ENCODE results near the gene SCGB1A1.
"Not testable (repeated sequence)": the region's sequence is repeated elsewhere in the genome, so short reads cannot be mapped to it uniquely, and the experiment has no call there.

Gene SCGB1A1

GRCh38 chr11:62418733-62419132 is at the start of gene SCGB1A1:
TSS of gene SCGB1A1 (plus strand) at chr11:62419033. CDS start at chr11:62419096, 63 bp downstream.
- Mint-ChIP-seq H3K36me3 (no peaks in the 10 kb centered on the region), H3K27ac (no peak within 1 kb of the TSS), H3K9me3 (no peaks in the 10 kb centered on the region), H3K27me3 (peaks cover 9% of the 10 kb centered on the region), H3K4me3 (no peak within 1 kb of the TSS), H3K4me1 (no peaks in the 10 kb centered on the region)
- no peak for ATAC-seq

- peak overlapping the region; percentile 74 for H3K4me3 Mint-ChIP-seq
- H3K27ac Mint-ChIP-seq = peak overlapping the region; percentile 71
- no peaks in the 10 kb centered on the region for H3K9me3 Mint-ChIP-seq
- ATAC-seq = peak; percentile 73
- H3K36me3 Mint-ChIP-seq = no peaks in the 10 kb centered on the region
- H3K4me1 Mint-ChIP-seq = no peaks in the 10 kb centered on the region
- no peaks in the 10 kb centered on the region for H3K27me3 Mint-ChIP-seq
These were observed 47.9 kb upstream of the SCGB1A1 start for GRCh38 chr11:62370743-62371440.

- Mint-ChIP-seq H3K4me1 (no peaks in the 10 kb centered on the region), H3K27ac (no peak overlapping the region), H3K27me3 (no peaks in the 10 kb centered on the region), H3K4me3 (no peak overlapping the region), H3K36me3 (no peaks in the 10 kb centered on the region), H3K9me3 (no peaks in the 10 kb centered on the region)
- ATAC-seq = no peak
These were observed 46.0 kb upstream of the SCGB1A1 start for GRCh38 chr11:62372871-62373270.

- H3K27ac Mint-ChIP-seq = no peak overlapping the region
- H3K27me3 Mint-ChIP-seq = no peaks in the 10 kb centered on the region
- no peaks in the 10 kb centered on the region for H3K4me1 Mint-ChIP-seq
- H3K4me3 Mint-ChIP-seq = no peak overlapping the region
- no peaks in the 10 kb centered on the region for H3K9me3 Mint-ChIP-seq
- no peaks in the 10 kb centered on the region for H3K36me3 Mint-ChIP-seq
- no peak for ATAC-seq
These were observed 45.2 kb upstream of the SCGB1A1 start for GRCh38 chr11:62373464-62374119.

GRCh38 chr11:62374801-62375200 is 44.0 kb upstream of the SCGB1A1 start:
- no peak for ATAC-seq
- no peak overlapping the region for H3K27ac Mint-ChIP-seq
- no peaks in the 10 kb centered on the region for H3K36me3 Mint-ChIP-seq
- H3K4me3 Mint-ChIP-seq = no peak overlapping the region
- no peaks in the 10 kb centered on the region for H3K27me3 Mint-ChIP-seq
- H3K4me1 Mint-ChIP-seq = no peaks in the 10 kb centered on the region
- no peaks in the 10 kb centered on the region for H3K9me3 Mint-ChIP-seq

GRCh38 chr11:62378459-62379063 is 40.3 kb upstream of the SCGB1A1 start:
- not testable (repeated sequence) for H3K27me3 Mint-ChIP-seq, ATAC-seq, H3K4me1 Mint-ChIP-seq, H3K27ac Mint-ChIP-seq, H3K36me3 Mint-ChIP-seq, H3K9me3 Mint-ChIP-seq, H3K4me3 Mint-ChIP-seq

GRCh38 chr11:62379586-62379985 is 39.2 kb upstream of the SCGB1A1 start:
- not testable (repeated sequence) for ATAC-seq, H3K4me3 Mint-ChIP-seq, H3K36me3 Mint-ChIP-seq, H3K27me3 Mint-ChIP-seq, H3K4me1 Mint-ChIP-seq, H3K27ac Mint-ChIP-seq, H3K9me3 Mint-ChIP-seq

GRCh38 chr11:62380821-62381245 is 38.0 kb upstream of the SCGB1A1 start:
- not testable (repeated sequence) for H3K4me1 Mint-ChIP-seq, H3K4me3 Mint-ChIP-seq, H3K9me3 Mint-ChIP-seq, H3K27ac Mint-ChIP-seq, H3K36me3 Mint-ChIP-seq, H3K27me3 Mint-ChIP-seq
- ATAC-seq = peak; percentile 76

- no peaks in the 10 kb centered on the region for H3K9me3 Mint-ChIP-seq
- no peak overlapping the region for H3K27ac Mint-ChIP-seq
- H3K4me3 Mint-ChIP-seq = no peak overlapping the region
- H3K36me3 Mint-ChIP-seq = no peaks in the 10 kb centered on the region
- H3K27me3 Mint-ChIP-seq = no peaks in the 10 kb centered on the region
- peaks cover 8% of the 10 kb centered on the region for H3K4me1 Mint-ChIP-seq
- no peak for ATAC-seq
These were observed 35.0 kb upstream of the SCGB1A1 start for GRCh38 chr11:62383822-62384221.

GRCh38 chr11:62386083-62386482 is 32.8 kb upstream of the SCGB1A1 start:
- H3K27me3 Mint-ChIP-seq, H3K4me3 Mint-ChIP-seq, H3K9me3 Mint-ChIP-seq, ATAC-seq, H3K27ac Mint-ChIP-seq, H3K4me1 Mint-ChIP-seq, H3K36me3 Mint-ChIP-seq: not testable (repeated sequence)

- Mint-ChIP-seq H3K9me3 (no peaks in the 10 kb centered on the region), H3K36me3 (no peaks in the 10 kb centered on the region), H3K27ac (no peak overlapping the region), H3K4me1 (no peaks in the 10 kb centered on the region), H3K27me3 (no peaks in the 10 kb centered on the region), H3K4me3 (no peak overlapping the region)
- ATAC-seq = no peak
These were observed 31.5 kb upstream of the SCGB1A1 start for GRCh38 chr11:62387381-62387780.

- Mint-ChIP-seq H3K27ac (no peak overlapping the region), H3K27me3 (no peaks in the 10 kb centered on the region), H3K4me3 (no peak overlapping the region)
These were observed 29.8 kb upstream of the SCGB1A1 start for GRCh38 chr11:62388999-62389398.

GRCh38 chr11:62390237-62390636 is 28.6 kb upstream of the SCGB1A1 start:
- H3K4me3 Mint-ChIP-seq = no peak overlapping the region
- H3K4me1 Mint-ChIP-seq = no peaks in the 10 kb centered on the region
- H3K36me3 Mint-ChIP-seq = no peaks in the 10 kb centered on the region
- no peaks in the 10 kb centered on the region for H3K9me3 Mint-ChIP-seq
- no peak for ATAC-seq
- no peak overlapping the region for H3K27ac Mint-ChIP-seq
- H3K27me3 Mint-ChIP-seq = no peaks in the 10 kb centered on the region

More at GRCh38 chr11:62388999-62389398, 29.8 kb upstream of the SCGB1A1 start:
- H3K4me1 Mint-ChIP-seq = no peaks in the 10 kb centered on the region
- no peak for ATAC-seq
- H3K9me3 Mint-ChIP-seq = no peaks in the 10 kb centered on the region
- no peaks in the 10 kb centered on the region for H3K36me3 Mint-ChIP-seq

GRCh38 chr11:62390722-62391121 is 28.1 kb upstream of the SCGB1A1 start:
- Mint-ChIP-seq H3K27me3 (no peaks in the 10 kb centered on the region), H3K4me3 (no peak overlapping the region), H3K36me3 (no peaks in the 10 kb centered on the region), H3K4me1 (no peaks in the 10 kb centered on the region), H3K9me3 (no peaks in the 10 kb centered on the region), H3K27ac (no peak overlapping the region)
- no peak for ATAC-seq

- H3K4me1 Mint-ChIP-seq = no peaks in the 10 kb centered on the region
- no peaks in the 10 kb centered on the region for H3K27me3 Mint-ChIP-seq
- no peak overlapping the region for H3K4me3 Mint-ChIP-seq
- no peaks in the 10 kb centered on the region for H3K36me3 Mint-ChIP-seq
- ATAC-seq = no peak
- no peaks in the 10 kb centered on the region for H3K9me3 Mint-ChIP-seq
- H3K27ac Mint-ChIP-seq = no peak overlapping the region
These were observed 27.0 kb upstream of the SCGB1A1 start for GRCh38 chr11:62391642-62392425.
